Keratinocyte (primary cell): ENCODE data around the gene TBX18. TPM values are rescaled to one million over a fixed set of nuclear protein-coding genes. Genes with fewer than 3 reads are reported as not detected.

ENCODE experiments used
- DNase-seq: peaks from one replicate; pipeline ENCODE4 v3.0.0-alpha.2; 2011; ENCODE audit warnings: low read depth, missing footprints, low spot score
- FAIRE-seq: peaks from 2 replicates; lab custom pipeline; 2011; peaks lifted over from hg19 to GRCh38; lab: Jason Lieb, UNC
- H2AFZ ChIP-seq: 2 replicates; pipeline ENCODE4 v1.6.0; 2012; ENCODE audit warnings: low read length, control low read depth, inconsistent platforms; ENCODE audit not compliant: control insufficient read depth
- H3K27ac ChIP-seq: 2 replicates; pipeline ENCODE4 v1.5.1; 2011; ENCODE audit warnings: low read length; ENCODE audit not compliant: control insufficient read depth, insufficient read depth
- H3K27me3 ChIP-seq: 3 replicates; pipeline ENCODE4 v1.6.0; 2011; ENCODE audit warnings: low read length; ENCODE audit not compliant: control insufficient read depth, insufficient read depth; ENCODE audit errors: extremely low read depth
- H3K36me3 ChIP-seq, 2 experiments: 2 replicates in 1 of 2; 3 replicates in 1 of 2; pipeline ENCODE4 v1.5.1; 2011; ENCODE audit warnings: low read length in 2 of 2, mild to moderate bottlenecking in 1 of 2; ENCODE audit not compliant: control insufficient read depth in 2 of 2, insufficient read depth in 2 of 2; ENCODE audit errors: extremely low read depth in 1 of 2
- H3K4me1 ChIP-seq: 3 replicates; pipeline ENCODE4 v1.5.1; 2011; ENCODE audit warnings: low read length; ENCODE audit not compliant: control insufficient read depth, insufficient read depth; ENCODE audit errors: extremely low read depth
- H3K4me2 ChIP-seq: 3 replicates; pipeline ENCODE4 v1.6.0; 2011; ENCODE audit warnings: low read depth, low read length; ENCODE audit not compliant: control insufficient read depth, insufficient read depth; ENCODE audit errors: extremely low read depth
- H3K4me3 ChIP-seq, 3 experiments: fragments of 200-600 bp in 1 of 3; sonication (generic) in 1 of 3; 2 replicates in 2 of 3; 3 replicates in 1 of 3; pipeline ENCODE4 v1.5.1; 2011 to 2016; ENCODE audit warnings: low read length in 3 of 3, mild to moderate bottlenecking in 3 of 3, control low read depth in 2 of 3, inconsistent platforms in 1 of 3, low read depth in 1 of 3, mixed read lengths in 1 of 3, mixed run types in 1 of 3, moderate library complexity in 1 of 3; ENCODE audit not compliant: control insufficient read depth in 2 of 3, insufficient read depth in 2 of 3; ENCODE audit errors: extremely low read depth in 1 of 3
- H3K79me2 ChIP-seq: 2 replicates; pipeline ENCODE4 v1.6.0; 2012; ENCODE audit warnings: low read length; ENCODE audit not compliant: control insufficient read depth, insufficient read depth
- H3K9ac ChIP-seq: 3 replicates; pipeline ENCODE4 v1.6.0; 2011; ENCODE audit warnings: low read length; ENCODE audit not compliant: control insufficient read depth, insufficient read depth; ENCODE audit errors: extremely low read depth
- H3K9me1 ChIP-seq: 3 replicates; pipeline ENCODE4 v1.6.0; 2011; ENCODE audit warnings: low read length; ENCODE audit not compliant: control insufficient read depth, insufficient read depth; ENCODE audit errors: extremely low read depth
- H3K9me3 ChIP-seq: 2 replicates; pipeline ENCODE4 v1.5.1; 2012; ENCODE audit warnings: low read depth, low read length; ENCODE audit not compliant: control insufficient read depth
- H4K20me1 ChIP-seq: 3 replicates; pipeline ENCODE4 v1.6.0; 2011; ENCODE audit warnings: low read length; ENCODE audit not compliant: control insufficient read depth, insufficient read depth; ENCODE audit errors: extremely low read depth
- CTCF ChIP-seq, 3 experiments: IDR thresholded peaks in 1 of 3; conservative IDR thresholded peaks in 1 of 3; optimal IDR thresholded peaks in 1 of 3; 2 replicates in 2 of 3; 3 replicates in 1 of 3; pipeline versions ENCODE3 to v1.5.1; 2011; ENCODE audit warnings: low read length in 3 of 3, mild to moderate bottlenecking in 3 of 3, moderate library complexity in 2 of 3, control low read depth in 1 of 3, inconsistent platforms in 1 of 3; ENCODE audit not compliant: insufficient read depth in 2 of 3; ENCODE audit errors: extremely low read depth in 1 of 3
- EZH2 ChIP-seq: IDR thresholded peaks from one replicate; pipeline ENCODE4 v1.6.1; 2012; ENCODE audit warnings: inconsistent platforms, mild to moderate bottlenecking, low read length, moderate library complexity
- dilution Hi-C: fragments of 300-500 bp; cut with MboI; formaldehyde crosslinking; loops from one replicate; pipeline ENCODE4 v1.7.0; 2020; ENCODE audit warnings: low sequenced_read_pairs; ENCODE audit not compliant: extremely low pct_ligation_motif_present
- polyA plus RNA-seq, 5 experiments: library from polyadenylated mRNA; depleted of rRNA in 3 of 5; stranded (reverse) in 3 of 5; stranded (forward) in 1 of 5; unstranded in 1 of 5; fragments of >200 nt; gene quantifications; 1 replicate in 1 of 5; 2 replicates in 3 of 5; 3 replicates in 1 of 5; pipeline versions ENCODE4 v1.2.1 to v1.2.3, GENCODE V29; 2011 to 2012; ENCODE audit warnings: missing spikeins in 2 of 5, low read depth in 1 of 5, low replicate concordance in 1 of 5

The TBX18 gene
- polyA plus RNA-seq, 1 donor (not counting 4 experiments of a cell fraction or from before 2014, with no cell fraction given) = 0.03 TPM

GRCh38 chr6:84805145-84805544 lies 40.7 kb upstream of the TBX18 start:
- Histone ChIP-seq H3K27me3 (no peaks in the 10 kb centered on the region), H3K4me3 (no peak overlapping the region), H3K4me1 (no peaks in the 10 kb centered on the region), H3K4me2 (no peak overlapping the region), H3K79me2 (no peaks in the 10 kb centered on the region), H2AFZ (no peak overlapping the region), H3K9me1 (no peaks in the 10 kb centered on the region), H3K36me3 (no peaks in the 10 kb centered on the region), H3K9me3 (no peaks in the 10 kb centered on the region), H3K27ac (no peak overlapping the region), H3K9ac (no peak overlapping the region), H4K20me1 (no peaks in the 10 kb centered on the region)
- FAIRE-seq (no peak), DNase-seq (no peak)
- dilution Hi-C loops = no loop called here
- no peak for TF ChIP-seq EZH2
- no peak for TF ChIP-seq CTCF (optimal IDR thresholded peaks at IDR 0.05 in 1 of 3, IDR thresholded peaks at IDR 0.05 in 1 of 3, conservative IDR thresholded peaks at IDR 0.05 in 1 of 3; ENCODE audit: extremely low read depth in 1 of 3, insufficient read depth in 2 of 3, low read length in 3 of 3)

GRCh38 chr6:84804720-84805119 lies 40.3 kb upstream of the TBX18 start:
- Histone ChIP-seq H3K9me1 (no peaks in the 10 kb centered on the region), H3K79me2 (no peaks in the 10 kb centered on the region), H3K27ac (no peak overlapping the region), H3K4me1 (no peaks in the 10 kb centered on the region), H2AFZ (no peak overlapping the region), H3K9me3 (no peaks in the 10 kb centered on the region), H3K9ac (no peak overlapping the region), H3K4me3 (no peak overlapping the region), H3K27me3 (no peaks in the 10 kb centered on the region), H3K4me2 (no peak overlapping the region), H3K36me3 (no peaks in the 10 kb centered on the region), H4K20me1 (no peaks in the 10 kb centered on the region)
- DNase-seq (no peak), FAIRE-seq (no peak)
- TF ChIP-seq CTCF (optimal IDR thresholded peaks at IDR 0.05 in 1 of 3, IDR thresholded peaks at IDR 0.05 in 1 of 3, conservative IDR thresholded peaks at IDR 0.05 in 1 of 3; ENCODE audit: extremely low read depth in 1 of 3, insufficient read depth in 2 of 3, low read length in 3 of 3) = no peak
- no peak for TF ChIP-seq EZH2
- dilution Hi-C loops = no loop called here
